Stomach (tissue), 4 donors: ENCODE results near the gene DEPDC5.

Source experiments
- CTCF ChIP-seq, 7 experiments: fragments of 450-650 bp in 4 of 7; fragments of 200-600 bp in 3 of 7; sonication (generic) in 3 of 7; IDR thresholded peaks; one replicate each; pipeline ENCODE4 v1.5.1; 2016 to 2019; ENCODE audit warnings: antibody characterized with exemption in 7 of 7, control low read depth in 2 of 7, mild to moderate bottlenecking in 1 of 7
- EP300 ChIP-seq: sonication (generic); formaldehyde crosslinking; IDR thresholded peaks from one replicate; pipeline ENCODE4 v1.6.1; 2017; ENCODE audit warnings: antibody characterized with exemption
- POLR2A ChIP-seq, 4 donors: fragments of 450-650 bp; IDR thresholded peaks; one replicate each; pipeline ENCODE4 v1.6.1; 2016; ENCODE audit warnings: antibody characterized with exemption in 4 of 4, control low read depth in 2 of 4, mild to moderate bottlenecking in 1 of 4, moderate library complexity in 1 of 4

GRCh38 chr22:31909977-31910376 is 156.2 kb downstream of the DEPDC5 start:
- TF ChIP-seq CTCF (IDR thresholded peaks at IDR 0.05) (no peak), POLR2A (IDR thresholded peaks at IDR 0.05) (no peak), EP300 (no peak)
